Activated T-cell treated with anti-CD3 and anti-CD28 coated beads, Interleukin-2, amount 50 U/mL, for 48 hours (primary cell): ENCODE results near the gene POMC.
"Not testable (repeated sequence)": the region's sequence is repeated elsewhere in the genome, so short reads cannot be mapped to it uniquely, and the experiment has no call there.

Experiments used
- DNase-seq, 2 experiments: peaks; one replicate each; pipeline ENCODE4 v3.0.0-alpha.2; 2020

POMC gene

GRCh38 chr2:25168256-25169072 is at the start of gene POMC:
POMC (minus strand) TSS chr2:25168580; CDS start chr2:25164772, 3,808 bp downstream.
- DNase-seq, result peak; percentile 45 to 57

- DNase-seq, result no peak
Measured at GRCh38 chr2:25218100-25218499, 49.7 kb upstream of the POMC start.

GRCh38 chr2:25215948-25216679 is 47.7 kb upstream of the POMC start:
- peak; percentile 85 to 91 for DNase-seq

- DNase-seq, result no peak
Measured at GRCh38 chr2:25215232-25215631, 46.9 kb upstream of the POMC start.

GRCh38 chr2:25213229-25213628 is 44.8 kb upstream of the POMC start:
- DNase-seq, result no peak

- not testable (repeated sequence) for DNase-seq
Measured at GRCh38 chr2:25210923-25211322, 42.5 kb upstream of the POMC start.

- no peak for DNase-seq
Measured at GRCh38 chr2:25207078-25207545, 38.7 kb upstream of the POMC start.

GRCh38 chr2:25204190-25204838 is 35.9 kb upstream of the POMC start:
- peak in 1 of 2 experiments; percentile 31 for DNase-seq

- DNase-seq, result no peak
Measured at GRCh38 chr2:25202275-25202674, 33.9 kb upstream of the POMC start.

GRCh38 chr2:25201794-25202193 is 33.4 kb upstream of the POMC start:
- DNase-seq, result no peak

GRCh38 chr2:25201265-25201664 is 32.9 kb upstream of the POMC start:
- no peak for DNase-seq

GRCh38 chr2:25198576-25198975 is 30.2 kb upstream of the POMC start:
- DNase-seq, result no peak

GRCh38 chr2:25198209-25198525 is 29.8 kb upstream of the POMC start:
- no peak for DNase-seq

GRCh38 chr2:25197336-25198208 is 29.2 kb upstream of the POMC start:
- DNase-seq, result no peak

GRCh38 chr2:25194576-25195122 is 26.3 kb upstream of the POMC start:
- DNase-seq, result no peak

GRCh38 chr2:25190536-25190935 is 22.2 kb upstream of the POMC start:
- DNase-seq, result no peak

GRCh38 chr2:25188405-25188804 is 20.0 kb upstream of the POMC start:
- no peak for DNase-seq

- DNase-seq, result no peak
Measured at GRCh38 chr2:25187729-25188350, 19.5 kb upstream of the POMC start.

- no peak for DNase-seq
Measured at GRCh38 chr2:25184254-25184653, 15.9 kb upstream of the POMC start.

- no peak for DNase-seq
Measured at GRCh38 chr2:25178976-25179375, 10.6 kb upstream of the POMC start.

GRCh38 chr2:25177211-25177611 is 8.8 kb upstream of the POMC start:
- no peak for DNase-seq
